ENCODE data around the gene CFAP210.
"Not testable (repeated sequence)": the region's sequence is repeated elsewhere in the genome, so short reads cannot be mapped to it uniquely, and the experiment has no call there.

The CFAP210 gene

GRCh38 chr2:169641464-169641863 lies 52.7 kb downstream of the CFAP210 start:
- no peaks in the 10 kb centered on the region for H3K9me3 ChIP-seq (ENCODE audit: control insufficient read depth in 1 of 2, low read length in 2 of 2)
- H3K36me3 ChIP-seq (ENCODE audit: control insufficient read depth in 1 of 2, insufficient read depth in 2 of 2, low read length in 2 of 2): peaks cover 12 to 14% of the 10 kb centered on the region in 2 donors
- no peaks in the 10 kb centered on the region for H3K4me1 ChIP-seq (ENCODE audit: control insufficient read depth in 1 of 2, insufficient read depth in 2 of 2, low read length in 2 of 2)
- no peak overlapping the region for H3K27ac ChIP-seq (ENCODE audit: low read depth, low read length)
- no peak overlapping the region for H3K4me3 ChIP-seq (ENCODE audit: low read depth in 1 of 2, low read length in 2 of 2)
- no peaks in the 10 kb centered on the region for H3K27me3 ChIP-seq (ENCODE audit: control insufficient read depth in 1 of 2, insufficient read depth in 2 of 2, low read length in 2 of 2)
- no peak overlapping the region for H3K9ac ChIP-seq (ENCODE audit: low read depth in 1 of 2, low read length in 2 of 2)

- no peaks in the 10 kb centered on the region for H3K4me1 ChIP-seq (ENCODE audit: control insufficient read depth in 1 of 2, insufficient read depth in 2 of 2, low read length in 2 of 2)
- H3K9ac ChIP-seq (ENCODE audit: low read depth in 1 of 2, low read length in 2 of 2): no peak overlapping the region
- no peak overlapping the region for H3K27ac ChIP-seq (ENCODE audit: low read depth, low read length)
- no peaks in the 10 kb centered on the region for H3K27me3 ChIP-seq (ENCODE audit: control insufficient read depth in 1 of 2, insufficient read depth in 2 of 2, low read length in 2 of 2)
- peaks cover 21 to 27% of the 10 kb centered on the region in 2 donors for H3K36me3 ChIP-seq (ENCODE audit: control insufficient read depth in 1 of 2, insufficient read depth in 2 of 2, low read length in 2 of 2)
- H3K9me3 ChIP-seq (ENCODE audit: control insufficient read depth in 1 of 2, low read length in 2 of 2): no peaks in the 10 kb centered on the region
- H3K4me3 ChIP-seq (ENCODE audit: low read depth in 1 of 2, low read length in 2 of 2): no peak overlapping the region
Observed at GRCh38 chr2:169640104-169640503, 54.1 kb downstream of the CFAP210 start.

GRCh38 chr2:169637620-169638019 lies 56.6 kb downstream of the CFAP210 start:
- no peak overlapping the region for H3K4me3 ChIP-seq (ENCODE audit: low read depth in 1 of 2, low read length in 2 of 2)
- no peak overlapping the region for H3K9ac ChIP-seq (ENCODE audit: low read depth in 1 of 2, low read length in 2 of 2)
- H3K4me1 ChIP-seq (ENCODE audit: control insufficient read depth in 1 of 2, insufficient read depth in 2 of 2, low read length in 2 of 2): no peaks in the 10 kb centered on the region
- H3K9me3 ChIP-seq (ENCODE audit: control insufficient read depth in 1 of 2, low read length in 2 of 2): no peaks in the 10 kb centered on the region
- no peaks in the 10 kb centered on the region for H3K27me3 ChIP-seq (ENCODE audit: control insufficient read depth in 1 of 2, insufficient read depth in 2 of 2, low read length in 2 of 2)
- no peak overlapping the region for H3K27ac ChIP-seq (ENCODE audit: low read depth, low read length)
- H3K36me3 ChIP-seq (ENCODE audit: control insufficient read depth in 1 of 2, insufficient read depth in 2 of 2, low read length in 2 of 2): peaks cover 23 to 48% of the 10 kb centered on the region in 2 donors

GRCh38 chr2:169636440-169637097 lies 57.6 kb downstream of the CFAP210 start:
- Histone ChIP-seq H3K4me1 (ENCODE audit: control insufficient read depth in 1 of 2, insufficient read depth in 2 of 2, low read length in 2 of 2) (no peaks in the 10 kb centered on the region), H3K27me3 (ENCODE audit: control insufficient read depth in 1 of 2, insufficient read depth in 2 of 2, low read length in 2 of 2) (no peaks in the 10 kb centered on the region), H3K27ac (ENCODE audit: low read depth, low read length) (no peak overlapping the region), H3K36me3 (ENCODE audit: control insufficient read depth in 1 of 2, insufficient read depth in 2 of 2, low read length in 2 of 2) (peaks cover 29 to 53% of the 10 kb centered on the region in 2 donors), H3K4me3 (ENCODE audit: low read depth in 1 of 2, low read length in 2 of 2) (no peak overlapping the region), H3K9ac (ENCODE audit: low read depth in 1 of 2, low read length in 2 of 2) (no peak overlapping the region), H3K9me3 (ENCODE audit: control insufficient read depth in 1 of 2, low read length in 2 of 2) (no peaks in the 10 kb centered on the region)

- no peak overlapping the region for H3K27ac ChIP-seq (ENCODE audit: low read depth, low read length)
- no peak overlapping the region for H3K4me3 ChIP-seq (ENCODE audit: low read depth in 1 of 2, low read length in 2 of 2)
- H3K9ac ChIP-seq (ENCODE audit: low read depth in 1 of 2, low read length in 2 of 2): no peak overlapping the region
- H3K36me3 ChIP-seq (ENCODE audit: control insufficient read depth in 1 of 2, insufficient read depth in 2 of 2, low read length in 2 of 2): peaks cover 10 to 36% of the 10 kb centered on the region in 2 donors
- H3K9me3 ChIP-seq (ENCODE audit: control insufficient read depth in 1 of 2, low read length in 2 of 2): no peaks in the 10 kb centered on the region
- no peaks in the 10 kb centered on the region for H3K27me3 ChIP-seq (ENCODE audit: control insufficient read depth in 1 of 2, insufficient read depth in 2 of 2, low read length in 2 of 2)
- H3K4me1 ChIP-seq (ENCODE audit: control insufficient read depth in 1 of 2, insufficient read depth in 2 of 2, low read length in 2 of 2): no peaks in the 10 kb centered on the region
Observed at GRCh38 chr2:169625781-169626180, 68.4 kb downstream of the CFAP210 start.

GRCh38 chr2:169623235-169623634 lies 71.0 kb downstream of the CFAP210 start:
- H3K9ac ChIP-seq (ENCODE audit: low read depth in 1 of 2, low read length in 2 of 2): no peak overlapping the region
- H3K4me3 ChIP-seq (ENCODE audit: low read depth in 1 of 2, low read length in 2 of 2): no peak overlapping the region
- no peaks in the 10 kb centered on the region for H3K4me1 ChIP-seq (ENCODE audit: control insufficient read depth in 1 of 2, insufficient read depth in 2 of 2, low read length in 2 of 2)
- H3K27ac ChIP-seq (ENCODE audit: low read depth, low read length): no peak overlapping the region
- no peaks in the 10 kb centered on the region for H3K9me3 ChIP-seq (ENCODE audit: control insufficient read depth in 1 of 2, low read length in 2 of 2)
- H3K27me3 ChIP-seq (ENCODE audit: control insufficient read depth in 1 of 2, insufficient read depth in 2 of 2, low read length in 2 of 2): no peaks in the 10 kb centered on the region
- peaks cover 7 to 28% of the 10 kb centered on the region in 2 donors for H3K36me3 ChIP-seq (ENCODE audit: control insufficient read depth in 1 of 2, insufficient read depth in 2 of 2, low read length in 2 of 2)

GRCh38 chr2:169620509-169620908 lies 73.7 kb downstream of the CFAP210 start:
- Histone ChIP-seq H3K9me3 (ENCODE audit: control insufficient read depth in 1 of 2, low read length in 2 of 2) (no peaks in the 10 kb centered on the region), H3K36me3 (ENCODE audit: control insufficient read depth in 1 of 2, insufficient read depth in 2 of 2, low read length in 2 of 2) (peaks cover 8 to 29% of the 10 kb centered on the region in 2 donors), H3K4me3 (ENCODE audit: low read depth in 1 of 2, low read length in 2 of 2) (no peak overlapping the region), H3K27ac (ENCODE audit: low read depth, low read length) (no peak overlapping the region), H3K4me1 (ENCODE audit: control insufficient read depth in 1 of 2, insufficient read depth in 2 of 2, low read length in 2 of 2) (no peaks in the 10 kb centered on the region), H3K27me3 (ENCODE audit: control insufficient read depth in 1 of 2, insufficient read depth in 2 of 2, low read length in 2 of 2) (no peaks in the 10 kb centered on the region), H3K9ac (ENCODE audit: low read depth in 1 of 2, low read length in 2 of 2) (no peak overlapping the region)

- no peaks in the 10 kb centered on the region for H3K27me3 ChIP-seq (ENCODE audit: control insufficient read depth in 1 of 2, insufficient read depth in 2 of 2, low read length in 2 of 2)
- H3K36me3 ChIP-seq (ENCODE audit: control insufficient read depth in 1 of 2, insufficient read depth in 2 of 2, low read length in 2 of 2): peaks cover 12 to 34% of the 10 kb centered on the region in 2 donors
- no peak overlapping the region for H3K27ac ChIP-seq (ENCODE audit: low read depth, low read length)
- H3K9me3 ChIP-seq (ENCODE audit: control insufficient read depth in 1 of 2, low read length in 2 of 2): no peaks in the 10 kb centered on the region
- no peak overlapping the region for H3K9ac ChIP-seq (ENCODE audit: low read depth in 1 of 2, low read length in 2 of 2)
- no peak overlapping the region for H3K4me3 ChIP-seq (ENCODE audit: low read depth in 1 of 2, low read length in 2 of 2)
- H3K4me1 ChIP-seq (ENCODE audit: control insufficient read depth in 1 of 2, insufficient read depth in 2 of 2, low read length in 2 of 2): no peaks in the 10 kb centered on the region
Observed at GRCh38 chr2:169619946-169620345, 74.3 kb downstream of the CFAP210 start.

GRCh38 chr2:169615982-169616381 lies 78.2 kb downstream of the CFAP210 start:
- not testable (repeated sequence) for H3K4me3 ChIP-seq (ENCODE audit: low read depth in 1 of 2, low read length in 2 of 2); H3K9me3 ChIP-seq (ENCODE audit: control insufficient read depth in 1 of 2, low read length in 2 of 2); H3K27me3 ChIP-seq (ENCODE audit: control insufficient read depth in 1 of 2, insufficient read depth in 2 of 2, low read length in 2 of 2); H3K27ac ChIP-seq (ENCODE audit: low read depth, low read length); H3K9ac ChIP-seq (ENCODE audit: low read depth in 1 of 2, low read length in 2 of 2); H3K4me1 ChIP-seq (ENCODE audit: control insufficient read depth in 1 of 2, insufficient read depth in 2 of 2, low read length in 2 of 2)
- H3K36me3 ChIP-seq (ENCODE audit: control insufficient read depth in 1 of 2, insufficient read depth in 2 of 2, low read length in 2 of 2): peaks cover 10 to 42% of the 10 kb centered on the region in 2 donors

GRCh38 chr2:169613876-169614275 lies 80.3 kb downstream of the CFAP210 start:
- Histone ChIP-seq H3K9ac (ENCODE audit: low read depth in 1 of 2, low read length in 2 of 2) (no peak overlapping the region), H3K36me3 (ENCODE audit: control insufficient read depth in 1 of 2, insufficient read depth in 2 of 2, low read length in 2 of 2) (peaks cover 17 to 59% of the 10 kb centered on the region in 2 donors), H3K4me3 (ENCODE audit: low read depth in 1 of 2, low read length in 2 of 2) (no peak overlapping the region), H3K27ac (ENCODE audit: low read depth, low read length) (no peak overlapping the region), H3K27me3 (ENCODE audit: control insufficient read depth in 1 of 2, insufficient read depth in 2 of 2, low read length in 2 of 2) (no peaks in the 10 kb centered on the region), H3K4me1 (ENCODE audit: control insufficient read depth in 1 of 2, insufficient read depth in 2 of 2, low read length in 2 of 2) (no peaks in the 10 kb centered on the region), H3K9me3 (ENCODE audit: control insufficient read depth in 1 of 2, low read length in 2 of 2) (no peaks in the 10 kb centered on the region)
